K562 (cell line): ENCODE results near the gene TTLL11. TPM values are rescaled to one million over a fixed set of nuclear protein-coding genes. Genes with fewer than 3 reads are reported as not detected.

Experiments
- ATAC-seq: fragments of 200-7000 bp; cut with Tn5 transposase; 3 replicates; pipeline ENCODE4 v1.9.1; 2020; ENCODE audit warnings: moderate library complexity
- BruUV-seq: library from RNA; stranded (reverse); fragments of 400-500 nt; replicated peaks from 2 replicates; lab custom pipeline; 2021; lab: Mats Ljungman, UMichigan
- CTCF ChIA-PET: fragments of 300-600 bp; formaldehyde crosslinking; extraction: SDS; loops from one replicate; lab custom pipeline; 2021; ENCODE audit warnings: low intra/inter-chr PET ratio; lab: Yijun Ruan, JAX
- POLR2A ChIA-PET: fragments of 300-600, 350-650 bp; sonication (Branson Sonifier 250); formaldehyde crosslinking; extraction: SDS; loops from one replicate; lab custom pipeline; 2021; ENCODE audit warnings: antibody characterized with exemption, inconsistent platforms; lab: Yijun Ruan, JAX
- DNase-seq, 4 experiments: peaks; one replicate each; pipeline versions ENCODE4 v3.0.0 to v3.0.0-alpha.2; 2011 to 2018; ENCODE audit warnings: low spot score in 3 of 4, mixed read lengths in 3 of 4; ENCODE audit errors: extremely low read depth in 1 of 4
- FAIRE-seq: peaks from 2 replicates; lab custom pipeline; 2011; peaks lifted over from hg19 to GRCh38; lab: Jason Lieb, UNC
- H2AFZ ChIP-seq: 2 replicates; pipeline ENCODE4 v1.6.0; 2011; ENCODE audit warnings: low read depth, low read length, control low read depth, inconsistent platforms
- H3K27ac ChIP-seq: fragments of 200-600 bp; 3 replicates; pipeline ENCODE4 v1.8.0; 2011; ENCODE audit warnings: low read depth, mild to moderate bottlenecking, control low read depth, inconsistent platforms, low read length, moderate library complexity, mixed read lengths; ENCODE audit errors: extremely low read depth
- H3K27me3 ChIP-seq, 2 experiments: fragments of 300-600 bp in 1 of 2; 2 replicates in 1 of 2; 3 replicates in 1 of 2; pipeline versions ENCODE4 v1.6.0 to v1.8.0; 2011; ENCODE audit warnings: inconsistent platforms in 2 of 2, low read length in 2 of 2, mild to moderate bottlenecking in 1 of 2, mixed read lengths in 1 of 2, moderate library complexity in 1 of 2; ENCODE audit not compliant: control insufficient read depth in 2 of 2, insufficient read depth in 2 of 2
- H3K36me3 ChIP-seq: fragments of 300-600 bp; 3 replicates; pipeline ENCODE4 v1.8.0; 2011; ENCODE audit warnings: mild to moderate bottlenecking, low read length, inconsistent platforms; ENCODE audit not compliant: control insufficient read depth, insufficient read depth
- H3K4me1 ChIP-seq, 2 experiments: fragments of 200-600 bp in 1 of 2; replicated peaks in 1 of 2; 2 replicates in 1 of 2; 3 replicates in 1 of 2; pipeline versions ENCODE4 v1.5.1 to v1.8.0; 2011; ENCODE audit warnings: inconsistent platforms in 2 of 2, low read length in 2 of 2, mild to moderate bottlenecking in 1 of 2, mixed read lengths in 1 of 2, moderate library complexity in 1 of 2; ENCODE audit not compliant: control insufficient read depth in 2 of 2, insufficient read depth in 2 of 2
- H3K4me2 ChIP-seq: 2 replicates; pipeline ENCODE4 v1.6.1; 2011; ENCODE audit warnings: low read length, control low read depth, inconsistent platforms, mixed read lengths; ENCODE audit not compliant: insufficient read depth
- H3K4me3 ChIP-seq: fragments of 200-600 bp; sonication (generic), shearing (Covaris generic); 2 replicates; pipeline ENCODE4 v1.5.1; 2016; ENCODE audit warnings: control low read depth, inconsistent platforms
- H3K79me2 ChIP-seq: fragments of 200-600 bp; 3 replicates; pipeline ENCODE4 v1.8.0; 2011; ENCODE audit warnings: low read length, inconsistent platforms; ENCODE audit not compliant: control insufficient read depth, insufficient read depth
- H3K9ac ChIP-seq, 2 experiments: 2 replicates each; pipeline versions ENCODE4 v1.6.0 to v1.6.1; 2011; ENCODE audit warnings: low read depth in 2 of 2, low read length in 2 of 2, control low read depth in 1 of 2, inconsistent platforms in 1 of 2, mild to moderate bottlenecking in 1 of 2, mixed read lengths in 1 of 2; ENCODE audit not compliant: insufficient read depth in 1 of 2
- H3K9me1 ChIP-seq: one replicate; pipeline ENCODE4 v1.6.0; 2011; ENCODE audit warnings: inconsistent platforms, mild to moderate bottlenecking, low read length, moderate library complexity; ENCODE audit not compliant: control insufficient read depth, insufficient read depth
- H3K9me3 ChIP-seq: replicated peaks from 2 replicates; pipeline ENCODE4 v1.5.1; 2011; ENCODE audit warnings: low read depth, low read length, inconsistent platforms; ENCODE audit not compliant: control insufficient read depth, insufficient read depth
- H4K20me1 ChIP-seq: replicated peaks from 2 replicates; pipeline ENCODE4 v1.6.1; 2011; ENCODE audit warnings: low read length, inconsistent platforms, mixed read lengths; ENCODE audit not compliant: control insufficient read depth, insufficient read depth
- ERF ChIP-seq: fragments of 450-650 bp; formaldehyde crosslinking; IDR thresholded peaks from 2 replicates; pipeline ENCODE4 v1.4.0; 2020; ENCODE audit warnings: mild to moderate bottlenecking, mixed read lengths
- KDM5B ChIP-seq: fragments of 200-600 bp; sonication (generic); IDR thresholded peaks from 2 replicates; pipeline ENCODE4 v1.6.1; 2012; ENCODE audit warnings: low read depth, mild to moderate bottlenecking, moderate library complexity, low read length, control low read depth, inconsistent platforms; ENCODE audit not compliant: insufficient replicate concordance
- KLF13 ChIP-seq: fragments of 450-650 bp; IDR thresholded peaks from 2 replicates; pipeline ENCODE4 v1.6.1; 2016; ENCODE audit warnings: missing genetic modification characterization, low read depth, mild to moderate bottlenecking, missing compliant biosample characterization, moderate library complexity, borderline replicate concordance
- MAFG ChIP-seq: fragments of 450-650 bp; conservative IDR thresholded peaks from 2 replicates; pipeline ENCODE4 v1.6.1; 2016; ENCODE audit warnings: missing genetic modification characterization, missing compliant biosample characterization
- NFATC3 ChIP-seq: fragments of 450-650 bp; IDR thresholded peaks from 2 replicates; pipeline ENCODE4 v1.6.1; 2017; ENCODE audit warnings: mild to moderate bottlenecking
- NFIX ChIP-seq: fragments of 250-450 bp; sonication (Bioruptor Pico); IDR thresholded peaks from 2 replicates; pipeline ENCODE4 v1.4.0; 2020; ENCODE audit warnings: low read depth, mild to moderate bottlenecking, moderate library complexity
- PHTF2 ChIP-seq: fragments of 250-450 bp; sonication (Bioruptor Pico); IDR thresholded peaks from 2 replicates; pipeline ENCODE4 v1.5.0; 2021; ENCODE audit warnings: mild to moderate bottlenecking
- RBBP5 ChIP-seq: fragments of 200-600 bp; sonication (generic); IDR thresholded peaks from 2 replicates; pipeline ENCODE4 v1.6.1; 2012; ENCODE audit warnings: borderline replicate concordance, mild to moderate bottlenecking, low read length, control low read depth, inconsistent platforms; ENCODE audit not compliant: insufficient read depth, poor library complexity, severe bottlenecking
- SP1 ChIP-seq: sonication (generic); formaldehyde crosslinking; IDR thresholded peaks from 2 replicates; pipeline ENCODE4 v1.8.1; 2022; ENCODE audit warnings: mild to moderate bottlenecking, missing genetic modification reagents
- SRSF1 ChIP-seq: fragments of 200-400 bp; formaldehyde crosslinking; IDR thresholded peaks from 2 replicates; pipeline ENCODE4 v1.6.1; 2017; ENCODE audit warnings: mild to moderate bottlenecking, low read depth, low read length, moderate library complexity
- TCFL5 ChIP-seq: fragments of 250-450 bp; sonication (Bioruptor Pico); conservative IDR thresholded peaks from 2 replicates; pipeline ENCODE4 v1.6.1; 2021; ENCODE audit warnings: mild to moderate bottlenecking, moderate library complexity, matching md5 sums
- YBX1 ChIP-seq: fragments of 450-650 bp; IDR thresholded peaks from 2 replicates; pipeline ENCODE4 v1.7.1; 2016; ENCODE audit warnings: mild to moderate bottlenecking
- ZNF79 ChIP-seq: fragments of 250-450 bp; sonication (Bioruptor Pico); IDR thresholded peaks from 2 replicates; pipeline ENCODE4 v1.4.0; 2020; ENCODE audit warnings: low read depth, mild to moderate bottlenecking, moderate library complexity
- WGBS: fragments of 100-300 bp; shearing (Covaris generic); methylation state at CpG from one replicate; pipeline ENCODE4 v1.1.6; 2016; ENCODE audit warnings: low coverage, mixed read lengths; ENCODE audit not compliant: insufficient coverage; ENCODE audit errors: missing lambda C conversion rate; 5-methylcytosine and 5-hydroxymethylcytosine counted together
- in situ Hi-C: fragments of 300-500 bp; cut with MboI; formaldehyde crosslinking; loops from 4 replicates; pipeline ENCODE4 v1.15.0; 2018; ENCODE audit warnings: inconsistent platforms, mixed read lengths
- intact Hi-C: fragments of 100-400 bp; cut with micrococcal nuclease; formaldehyde crosslinking; loops from 2 replicates; pipeline ENCODE4 v1.14.2; 2022
- polyA plus RNA-seq, 8 experiments: library from polyadenylated mRNA; depleted of rRNA in 4 of 8; stranded (reverse) in 5 of 8; unstranded in 3 of 8; fragments of >200 nt; fragmentation: Nextera tagmentation in 2 of 8; fragmentation: Illumina TruSeq in 1 of 8; extraction: Ambion mirVana in 2 of 8; extraction: Trizol in 1 of 8; gene quantifications; 2 replicates each; pipeline versions ENCODE4 v1.2.1 to v1.2.3, GENCODE V29; 2011 to 2014; ENCODE audit warnings: inconsistent platforms in 1 of 8, missing spikeins in 1 of 8
- total RNA-seq, 7 experiments: library from RNA; depleted of rRNA in 6 of 7; stranded (reverse); fragments of >200 nt in 6 of 7; fragmentation: Illumina TruSeq in 2 of 7; extraction: Trizol in 2 of 7; gene quantifications; 2 replicates each; pipeline versions ENCODE4 v1.2.1 to v1.2.3, GENCODE V29; 2011 to 2021; ENCODE audit warnings: low replicate concordance in 1 of 7
- TF ChIP-seq, protein P1 (sequence below): fragments of 250-450 bp; sonication (Bioruptor Pico); IDR thresholded peaks from 2 replicates; pipeline ENCODE4 v1.9.0; 2021; ENCODE audit warnings: mild to moderate bottlenecking, inconsistent platforms
- TF ChIP-seq, protein P2 (sequence below), 2 experiments: IDR thresholded peaks; 2 replicates each; pipeline ENCODE4 v1.6.1; 2012; ENCODE audit warnings: improper control_type of control experiment in 2 of 2, low read depth in 2 of 2, low read length in 2 of 2, borderline replicate concordance in 1 of 2

Gene TTLL11
- total and polyA plus RNA-seq, 9 of the 15 experiments (the other 6 are each of a cell fraction or from before 2014, with no cell fraction given): 0.83 to 4.4 (median 2.7) TPM

DNA sequence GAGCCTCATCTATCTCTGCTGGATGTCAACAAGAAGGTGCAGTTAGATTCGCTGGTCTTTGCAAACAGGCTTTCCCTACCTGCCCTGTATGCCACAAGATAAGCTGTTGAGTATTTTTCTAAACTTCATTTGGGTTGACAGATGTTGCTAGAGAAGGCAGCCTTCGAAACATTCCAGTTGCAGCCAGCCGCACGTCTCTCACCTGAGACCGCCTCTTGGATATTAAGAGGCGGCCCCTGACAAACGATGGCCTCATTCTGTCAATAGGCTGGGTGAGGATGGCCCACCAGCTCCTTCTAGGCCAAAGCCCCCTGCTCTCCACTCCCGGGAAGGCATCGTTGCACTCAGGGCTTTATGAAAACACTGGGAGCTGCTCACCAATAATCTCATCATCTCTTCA, 260.0 kb downstream of the TTLL11 start:
- Histone ChIP-seq H3K9ac (no peak overlapping the region), H3K9me3 (no peaks in the 10 kb centered on the region), H3K27ac (no peak overlapping the region), H3K4me3 (no peak overlapping the region), H3K27me3 (peaks cover 6 to 32% of the 10 kb centered on the region in 2 experiments), H3K79me2 (no peaks in the 10 kb centered on the region), H3K4me2 (no peak overlapping the region), H3K4me1 (no peaks in the 10 kb centered on the region), H3K36me3 (no peaks in the 10 kb centered on the region), H2AFZ (no peak overlapping the region), H4K20me1 (no peaks in the 10 kb centered on the region), H3K9me1 (no peaks in the 10 kb centered on the region)
- FAIRE-seq (no peak), DNase-seq (no peak), ATAC-seq (no peak)
- in situ Hi-C loops: no loop called here
- CTCF ChIA-PET: no interaction called here
- no TSS peak for BruUV-seq
- intact Hi-C loops: no loop called here
- WGBS: 18% methylated on average over 9 of the region's 9 CpGs
- POLR2A ChIA-PET: interaction anchor here (1.6 kb wide), 1 partner anchor 10 kb away, joined by 6 read pairs; no protein-coding TSS in a partner anchor
- TF ChIP-seq KDM5B: no peak
- no peak for TF ChIP-seq KLF13
- no peak for TF ChIP-seq ZNF79 (CRISPR knock-in tag)
- no peak for TF ChIP-seq NFIX (CRISPR knock-in tag)
- no peak for TF ChIP-seq TCFL5 (CRISPR knock-in tag)
- TF ChIP-seq NFATC3: no peak
- TF ChIP-seq YBX1: no peak
- TF ChIP-seq, protein P1, sequence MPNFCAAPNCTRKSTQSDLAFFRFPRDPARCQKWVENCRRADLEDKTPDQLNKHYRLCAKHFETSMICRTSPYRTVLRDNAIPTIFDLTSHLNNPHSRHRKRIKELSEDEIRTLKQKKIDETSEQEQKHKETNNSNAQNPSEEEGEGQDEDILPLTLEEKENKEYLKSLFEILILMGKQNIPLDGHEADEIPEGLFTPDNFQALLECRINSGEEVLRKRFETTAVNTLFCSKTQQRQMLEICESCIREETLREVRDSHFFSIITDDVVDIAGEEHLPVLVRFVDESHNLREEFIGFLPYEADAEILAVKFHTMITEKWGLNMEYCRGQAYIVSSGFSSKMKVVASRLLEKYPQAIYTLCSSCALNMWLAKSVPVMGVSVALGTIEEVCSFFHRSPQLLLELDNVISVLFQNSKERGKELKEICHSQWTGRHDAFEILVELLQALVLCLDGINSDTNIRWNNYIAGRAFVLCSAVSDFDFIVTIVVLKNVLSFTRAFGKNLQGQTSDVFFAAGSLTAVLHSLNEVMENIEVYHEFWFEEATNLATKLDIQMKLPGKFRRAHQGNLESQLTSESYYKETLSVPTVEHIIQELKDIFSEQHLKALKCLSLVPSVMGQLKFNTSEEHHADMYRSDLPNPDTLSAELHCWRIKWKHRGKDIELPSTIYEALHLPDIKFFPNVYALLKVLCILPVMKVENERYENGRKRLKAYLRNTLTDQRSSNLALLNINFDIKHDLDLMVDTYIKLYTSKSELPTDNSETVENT (CRISPR knock-in tag): no peak
- TF ChIP-seq ERF (CRISPR knock-in tag): no peak
- no peak for TF ChIP-seq RBBP5
- no peak for TF ChIP-seq MAFG (tag)
- TF ChIP-seq, protein P2, sequence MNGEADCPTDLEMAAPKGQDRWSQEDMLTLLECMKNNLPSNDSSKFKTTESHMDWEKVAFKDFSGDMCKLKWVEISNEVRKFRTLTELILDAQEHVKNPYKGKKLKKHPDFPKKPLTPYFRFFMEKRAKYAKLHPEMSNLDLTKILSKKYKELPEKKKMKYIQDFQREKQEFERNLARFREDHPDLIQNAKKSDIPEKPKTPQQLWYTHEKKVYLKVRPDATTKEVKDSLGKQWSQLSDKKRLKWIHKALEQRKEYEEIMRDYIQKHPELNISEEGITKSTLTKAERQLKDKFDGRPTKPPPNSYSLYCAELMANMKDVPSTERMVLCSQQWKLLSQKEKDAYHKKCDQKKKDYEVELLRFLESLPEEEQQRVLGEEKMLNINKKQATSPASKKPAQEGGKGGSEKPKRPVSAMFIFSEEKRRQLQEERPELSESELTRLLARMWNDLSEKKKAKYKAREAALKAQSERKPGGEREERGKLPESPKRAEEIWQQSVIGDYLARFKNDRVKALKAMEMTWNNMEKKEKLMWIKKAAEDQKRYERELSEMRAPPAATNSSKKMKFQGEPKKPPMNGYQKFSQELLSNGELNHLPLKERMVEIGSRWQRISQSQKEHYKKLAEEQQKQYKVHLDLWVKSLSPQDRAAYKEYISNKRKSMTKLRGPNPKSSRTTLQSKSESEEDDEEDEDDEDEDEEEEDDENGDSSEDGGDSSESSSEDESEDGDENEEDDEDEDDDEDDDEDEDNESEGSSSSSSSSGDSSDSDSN (IDR thresholded peaks at IDR 0.05; ENCODE audit: borderline replicate concordance in 1 of 2, low read depth in 2 of 2, low read length in 2 of 2): no peak
- TF ChIP-seq SRSF1: no peak
- no peak for TF ChIP-seq PHTF2 (CRISPR knock-in tag)
- no peak for TF ChIP-seq SP1 (CRISPR knock-in tag)
- TF ChIP-seq, all 486 proteins: peak for 0
